HG03565 (cell line): ENCODE data around the gene AQP12A.

ENCODE experiments used
- ATAC-seq: cut with Tn5 transposase; IDR thresholded peaks from one replicate; pipeline ENCODE4 v1.9.1; 2021; ENCODE audit warnings: mild to moderate bottlenecking, moderate library complexity; ENCODE audit not compliant: unreplicated experiment

Gene AQP12A

GRCh38 chr2:240737958-240738357 is 46.3 kb downstream of the AQP12A start:
- ATAC-seq = no peak

- no peak for ATAC-seq
Observed at GRCh38 chr2:240739797-240740196, 48.1 kb downstream of the AQP12A start.

- no peak for ATAC-seq
Observed at GRCh38 chr2:240741091-240741490, 49.4 kb downstream of the AQP12A start.

- no peak for ATAC-seq
Observed at GRCh38 chr2:240742602-240743095, 51.0 kb downstream of the AQP12A start.

GRCh38 chr2:240745456-240745855 is 53.8 kb downstream of the AQP12A start:
- ATAC-seq = no peak

- ATAC-seq = no peak
Observed at GRCh38 chr2:240745962-240746361, 54.3 kb downstream of the AQP12A start.

- no peak for ATAC-seq
Observed at GRCh38 chr2:240746671-240747070, 55.0 kb downstream of the AQP12A start.

GRCh38 chr2:240747256-240747655 is 55.6 kb downstream of the AQP12A start:
- ATAC-seq = no peak
